NT2/D1 (cell line): ENCODE results near the gene SMG6.

Experiments used
- DNase-seq: peaks from one replicate; pipeline ENCODE4 v3.0.0-alpha.2; 2011; ENCODE audit warnings: low read depth, low spot score
- H3K27me3 ChIP-seq: 2 replicates; pipeline ENCODE4 v1.6.0; 2011; ENCODE audit warnings: mild to moderate bottlenecking; ENCODE audit not compliant: insufficient read length, insufficient read depth
- H3K36me3 ChIP-seq: 2 replicates; pipeline ENCODE4 v1.6.1; 2011; ENCODE audit warnings: mild to moderate bottlenecking, low read length, mixed read lengths; ENCODE audit not compliant: insufficient read depth, insufficient read length
- H3K4me1 ChIP-seq: 2 replicates; pipeline ENCODE4 v1.5.1; 2011; ENCODE audit not compliant: insufficient read depth, insufficient read length
- H3K4me3 ChIP-seq: 2 replicates; pipeline ENCODE4 v1.5.1; 2011; ENCODE audit warnings: low read depth; ENCODE audit not compliant: insufficient read length
- H3K9ac ChIP-seq: 2 replicates; pipeline ENCODE4 v1.6.0; 2011; ENCODE audit warnings: low read depth; ENCODE audit not compliant: insufficient read length
- H3K9me3 ChIP-seq: 2 replicates; pipeline ENCODE4 v1.5.1; 2011; ENCODE audit warnings: mild to moderate bottlenecking, low read length; ENCODE audit not compliant: insufficient read depth
- SUZ12 ChIP-seq: IDR thresholded peaks from 2 replicates; pipeline ENCODE4 v1.6.1; 2011; ENCODE audit not compliant: insufficient read length, insufficient read depth; ENCODE audit errors: extremely low read depth
- YY1 ChIP-seq: IDR thresholded peaks from 2 replicates; pipeline ENCODE4 v1.6.1; 2011; ENCODE audit not compliant: insufficient read length, insufficient read depth
- ZNF274 ChIP-seq: IDR thresholded peaks from 2 replicates; pipeline ENCODE4 v1.6.1; 2011; ENCODE audit warnings: mild to moderate bottlenecking, low read depth, low read length

SMG6 gene

GRCh38 chr17:2027528-2028233, 275.9 kb downstream of the SMG6 start:
- no peak for DNase-seq
- Histone ChIP-seq H3K4me3 (no peak overlapping the region), H3K36me3 (peaks cover 7% of the 10 kb centered on the region), H3K9ac (no peak overlapping the region), H3K4me1 (peaks cover 19% of the 10 kb centered on the region), H3K27me3 (peaks cover 52% of the 10 kb centered on the region), H3K9me3 (no peaks in the 10 kb centered on the region)
- no peak for TF ChIP-seq ZNF274
- TF ChIP-seq YY1: no peak
- no peak for TF ChIP-seq SUZ12

- Histone ChIP-seq H3K4me1 (peaks cover 22% of the 10 kb centered on the region), H3K4me3 (peak overlapping the region; percentile 73), H3K9me3 (no peaks in the 10 kb centered on the region), H3K27me3 (peaks cover 52% of the 10 kb centered on the region), H3K9ac (peak overlapping the region; percentile 85), H3K36me3 (no peaks in the 10 kb centered on the region)
- TF ChIP-seq SUZ12 (no peak), ZNF274 (no peak), YY1 (no peak)
- no peak for DNase-seq
Observed at GRCh38 chr17:2025622-2026309, 277.8 kb downstream of the SMG6 start.

- Histone ChIP-seq H3K9me3 (no peaks in the 10 kb centered on the region), H3K36me3 (no peaks in the 10 kb centered on the region), H3K27me3 (peaks cover 52% of the 10 kb centered on the region), H3K4me3 (peak within 1 kb of the TSS; percentile 73), H3K9ac (peak within 1 kb of the TSS; percentile 90), H3K4me1 (peaks cover 23% of the 10 kb centered on the region)
- DNase-seq: no peak
- TF ChIP-seq SUZ12 (no peak), YY1 (no peak), ZNF274 (no peak)
Observed at GRCh38 chr17:2025220-2025621, 278.4 kb downstream of the SMG6 start, which contains the start of gene RTN4RL1. RTN4RL1 (minus strand) TSS chr17:2025334; CDS start chr17:2024865, 469 bp downstream.

- peaks cover 23% of the 10 kb centered on the region for H3K4me1 ChIP-seq
- H3K9ac ChIP-seq: peak overlapping the region; percentile 90
- no peaks in the 10 kb centered on the region for H3K9me3 ChIP-seq
- H3K36me3 ChIP-seq: no peaks in the 10 kb centered on the region
- H3K4me3 ChIP-seq: peak overlapping the region; percentile 73
- DNase-seq: no peak
- no peak for TF ChIP-seq YY1
- TF ChIP-seq SUZ12: peak; percentile 22
- H3K27me3 ChIP-seq: peaks cover 54% of the 10 kb centered on the region
Observed at GRCh38 chr17:2024572-2025219, 278.9 kb downstream of the SMG6 start.

- Histone ChIP-seq H3K4me3 (peak overlapping the region; percentile 73), H3K9me3 (no peaks in the 10 kb centered on the region), H3K9ac (peak overlapping the region; percentile 90), H3K4me1 (peaks cover 20% of the 10 kb centered on the region), H3K36me3 (no peaks in the 10 kb centered on the region), H3K27me3 (peaks cover 61% of the 10 kb centered on the region)
- peak; percentile 78 for DNase-seq
- no peak for TF ChIP-seq YY1
- TF ChIP-seq SUZ12: peak; percentile 56
Observed at GRCh38 chr17:2023692-2024571, 279.7 kb downstream of the SMG6 start.

GRCh38 chr17:2023256-2023655, 280.3 kb downstream of the SMG6 start:
- Histone ChIP-seq H3K36me3 (no peaks in the 10 kb centered on the region), H3K9me3 (no peaks in the 10 kb centered on the region), H3K4me1 (peaks cover 20% of the 10 kb centered on the region), H3K9ac (peak overlapping the region; percentile 8), H3K27me3 (peaks cover 62% of the 10 kb centered on the region), H3K4me3 (no peak overlapping the region)
- TF ChIP-seq SUZ12 (no peak), ZNF274 (no peak), YY1 (no peak)
- DNase-seq: no peak
